Lung (tissue), 12 donors: ENCODE measurements around the gene GATA1. TPM values are rescaled to one million over a fixed set of nuclear protein-coding genes. Genes with fewer than 3 reads are reported as not detected.

Experiments
- ATAC-seq: fragments of 200-7000 bp; cut with Tn5 transposase; one replicate; pipeline ENCODE4 v1.9.1; 2020; ENCODE audit warnings: moderate number of reproducible peaks; ENCODE audit not compliant: insufficient read depth, low FRiP score
- DNase-seq, 3 donors: peaks; one replicate each; pipeline ENCODE4 v3.0.0-alpha.2; 2013 to 2017
- H3K27ac ChIP-seq, 2 donors: one replicate each; pipeline ENCODE4 v1.5.1; 2013; ENCODE audit warnings: mild to moderate bottlenecking in 2 of 2, moderate library complexity in 2 of 2, control low read depth in 1 of 2, inconsistent platforms in 1 of 2, low read depth in 1 of 2, low read length in 1 of 2
- H3K27me3 ChIP-seq, 3 donors: one replicate each; pipeline ENCODE4 v1.5.1; 2013; ENCODE audit warnings: low read length in 2 of 3; ENCODE audit not compliant: control insufficient read depth in 3 of 3, insufficient read depth in 3 of 3
- H3K36me3 ChIP-seq, 4 donors: one replicate each; pipeline ENCODE4 v1.5.1; 2013; ENCODE audit warnings: low read length in 4 of 4, mild to moderate bottlenecking in 1 of 4, moderate library complexity in 1 of 4; ENCODE audit not compliant: control insufficient read depth in 4 of 4, insufficient read depth in 4 of 4
- H3K4me1 ChIP-seq, 5 donors: one replicate each; pipeline ENCODE4 v1.5.1; 2013; ENCODE audit warnings: low read length in 5 of 5, mild to moderate bottlenecking in 2 of 5, moderate library complexity in 1 of 5; ENCODE audit not compliant: control insufficient read depth in 5 of 5, insufficient read depth in 5 of 5
- H3K4me3 ChIP-seq: one replicate; pipeline ENCODE4 v1.5.1; 2013; ENCODE audit warnings: mild to moderate bottlenecking, control low read depth, moderate library complexity
- H3K9ac ChIP-seq, 2 donors: one replicate each; pipeline ENCODE4 v1.5.1; 2013; ENCODE audit warnings: low read length in 2 of 2, control low read depth in 1 of 2; ENCODE audit not compliant: insufficient read depth in 1 of 2
- H3K9me3 ChIP-seq, 4 donors: one replicate each; pipeline ENCODE4 v1.5.1; 2013; ENCODE audit warnings: low read length in 3 of 4, mild to moderate bottlenecking in 1 of 4, moderate library complexity in 1 of 4; ENCODE audit not compliant: control insufficient read depth in 4 of 4, insufficient read depth in 3 of 4
- WGBS, 2 donors: extraction: QIAGEN DNeasy Blood & Tissue Kit; methylation state at CpG; one replicate each; pipeline ENCODE4 v1.1.7; 2013; 5-methylcytosine and 5-hydroxymethylcytosine counted together
- polyA plus RNA-seq, 2 donors: library from polyadenylated mRNA; stranded (reverse); fragments of 200-250 nt; gene quantifications; one replicate each; pipeline ENCODE4 v1.2.1, GENCODE V29; 2013
- total RNA-seq, 2 donors: library from RNA; depleted of rRNA in 1 of 2; stranded (reverse); fragments of >200 nt in 1 of 2; gene quantifications; one replicate each; pipeline ENCODE4 v1.2.1, GENCODE V29; 2014 to 2021
- TF ChIP-seq, protein P1 (sequence below): IDR thresholded peaks from 2 replicates; pipeline ENCODE4 v1.5.1; 2012; ENCODE audit warnings: mild to moderate bottlenecking; ENCODE audit errors: control extremely low read depth, extremely low read depth
- donor health status: control.
- donor health status: control.
- donor health status: Bipolar disorder and iron deficiency.
- donor health status: healthy.
- donor health status: DM: yes; HTN: yes; CAD: no.

The GATA1 gene
- total and polyA plus RNA-seq, 4 donors, result 0.43 to 1.5 (median 0.90) TPM

DNA sequence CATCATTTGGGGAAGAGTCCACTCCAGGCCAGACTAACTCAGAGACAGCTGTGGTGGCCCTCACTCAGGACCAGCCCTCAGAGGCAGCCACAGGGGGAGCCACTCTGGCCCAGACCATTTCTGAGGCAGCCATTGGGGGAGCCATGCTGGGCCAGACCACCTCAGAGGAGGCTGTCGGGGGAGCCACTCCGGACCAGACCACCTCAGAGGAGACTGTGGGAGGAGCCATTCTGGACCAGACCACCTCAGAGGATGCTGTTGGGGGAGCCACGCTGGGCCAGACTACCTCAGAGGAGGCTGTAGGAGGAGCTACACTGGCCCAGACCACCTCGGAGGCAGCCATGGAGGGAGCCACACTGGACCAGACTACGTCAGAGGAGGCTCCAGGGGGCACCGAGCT, 36.7 kb downstream of the GATA1 start:
- Histone ChIP-seq H3K27me3 (peaks cover 0 to 6% (median 0%) of the 10 kb centered on the region in 3 donors), H3K4me3 (no peak overlapping the region), H3K9me3 (peaks cover 0 to 18% (median 0%) of the 10 kb centered on the region in 4 donors), H3K36me3 (peaks cover 0 to 14% (median 5%) of the 10 kb centered on the region in 4 donors), H3K9ac (no peak overlapping the region), H3K27ac (no peak overlapping the region), H3K4me1 (no peaks in the 10 kb centered on the region)
- DNase-seq, result no peak
- 81 to 83% methylated on average over 6 of the region's 6 CpGs for WGBS, 2 donors
- no peak for ATAC-seq
- TF ChIP-seq, protein P1, sequence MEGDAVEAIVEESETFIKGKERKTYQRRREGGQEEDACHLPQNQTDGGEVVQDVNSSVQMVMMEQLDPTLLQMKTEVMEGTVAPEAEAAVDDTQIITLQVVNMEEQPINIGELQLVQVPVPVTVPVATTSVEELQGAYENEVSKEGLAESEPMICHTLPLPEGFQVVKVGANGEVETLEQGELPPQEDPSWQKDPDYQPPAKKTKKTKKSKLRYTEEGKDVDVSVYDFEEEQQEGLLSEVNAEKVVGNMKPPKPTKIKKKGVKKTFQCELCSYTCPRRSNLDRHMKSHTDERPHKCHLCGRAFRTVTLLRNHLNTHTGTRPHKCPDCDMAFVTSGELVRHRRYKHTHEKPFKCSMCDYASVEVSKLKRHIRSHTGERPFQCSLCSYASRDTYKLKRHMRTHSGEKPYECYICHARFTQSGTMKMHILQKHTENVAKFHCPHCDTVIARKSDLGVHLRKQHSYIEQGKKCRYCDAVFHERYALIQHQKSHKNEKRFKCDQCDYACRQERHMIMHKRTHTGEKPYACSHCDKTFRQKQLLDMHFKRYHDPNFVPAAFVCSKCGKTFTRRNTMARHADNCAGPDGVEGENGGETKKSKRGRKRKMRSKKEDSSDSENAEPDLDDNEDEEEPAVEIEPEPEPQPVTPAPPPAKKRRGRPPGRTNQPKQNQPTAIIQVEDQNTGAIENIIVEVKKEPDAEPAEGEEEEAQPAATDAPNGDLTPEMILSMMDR, result no peak

DNA sequence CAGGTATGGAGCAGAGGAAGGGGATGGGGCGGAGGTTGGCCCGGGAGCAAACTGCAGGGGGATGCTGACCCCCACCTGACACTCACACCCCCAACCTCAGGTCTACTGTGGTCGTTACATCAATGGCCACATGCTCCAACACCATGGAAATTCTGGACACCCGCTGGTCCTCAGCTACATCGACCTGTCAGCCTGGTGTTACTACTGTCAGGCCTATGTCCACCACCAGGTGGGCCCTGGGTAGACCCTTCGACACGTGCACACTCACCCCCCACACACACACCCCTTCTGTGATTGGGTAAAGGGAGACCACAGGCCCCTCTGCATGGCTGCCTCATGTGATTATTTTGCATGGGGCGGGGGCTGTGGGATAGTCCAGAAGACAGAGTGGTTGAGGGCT, 37.7 kb downstream of the GATA1 start:
- no peak overlapping the region for H3K4me3 ChIP-seq
- 87 to 95% methylated on average over 7 to 8 of the region's 8 CpGs for WGBS, 2 donors
- H3K27me3 ChIP-seq, result peaks cover 0 to 9% (median 1%) of the 10 kb centered on the region in 3 donors
- no peak overlapping the region for H3K9ac ChIP-seq
- TF ChIP-seq, protein P1, result no peak
- no peak for DNase-seq
- peaks cover 0 to 10% (median under 1%) of the 10 kb centered on the region in 4 donors for H3K36me3 ChIP-seq
- H3K4me1 ChIP-seq, result no peaks in the 10 kb centered on the region
- H3K9me3 ChIP-seq, result peaks cover 0 to 19% (median 0%) of the 10 kb centered on the region in 4 donors
- H3K27ac ChIP-seq, result no peak overlapping the region
- ATAC-seq, result no peak

DNA sequence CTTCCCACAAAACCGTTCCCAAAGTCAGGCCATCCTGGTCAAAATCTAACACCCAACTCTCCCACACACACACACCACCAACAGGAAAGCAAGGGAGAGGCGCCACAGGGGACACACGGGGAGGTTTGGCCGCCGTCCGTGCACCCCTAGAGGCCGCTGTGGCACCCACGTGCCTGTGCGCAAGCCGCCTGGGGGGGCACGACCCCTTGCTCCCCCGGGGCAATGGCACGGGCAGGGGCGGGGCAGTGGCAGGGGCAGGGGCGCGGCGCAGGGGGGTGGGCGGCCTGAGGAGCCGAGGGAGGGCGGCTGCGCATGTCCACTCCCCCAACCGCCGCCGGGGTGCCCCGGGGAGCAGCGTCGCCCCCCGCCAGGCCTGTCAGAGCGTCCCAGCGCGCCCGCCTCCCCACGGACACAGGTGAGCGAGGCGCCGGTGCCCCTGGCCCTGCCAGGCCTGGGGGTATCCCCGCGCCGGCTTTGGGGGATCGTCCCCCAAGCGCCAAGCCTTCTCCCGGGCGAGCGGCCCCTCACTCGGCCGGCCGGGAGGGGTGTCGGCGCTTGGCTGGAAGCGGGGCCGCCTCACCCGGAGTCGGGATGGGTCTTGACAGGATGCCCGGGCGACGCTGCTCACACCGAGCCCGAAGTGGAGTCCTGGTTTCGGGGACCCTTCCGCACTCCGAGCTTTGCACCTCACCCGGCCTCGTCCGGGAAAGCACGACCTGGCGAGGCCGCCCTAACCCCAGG, 39.9 kb downstream of the GATA1 start, which contains the start of gene ERAS:
ERAS (plus strand) TSS at position 379 of the 741 bp plus-strand sequence. CDS start 2,611 bp downstream, outside the sequence.
- H3K4me1 ChIP-seq, result no peaks in the 10 kb centered on the region
- H3K36me3 ChIP-seq, result peaks cover 0 to 10% (median 0%) of the 10 kb centered on the region in 4 donors
- no peak within 1 kb of the TSS for H3K9ac ChIP-seq
- DNase-seq (no peak), ATAC-seq (no peak)
- TF ChIP-seq, protein P1, result no peak
- H3K9me3 ChIP-seq, result peaks cover 0 to 25% (median 0%) of the 10 kb centered on the region in 4 donors
- H3K27me3 ChIP-seq, result peaks cover 0 to 19% (median 2%) of the 10 kb centered on the region in 3 donors
- WGBS, 2 donors, result 20 to 66% methylated on average over 31 to 67 of the region's 67 CpGs
- no peak within 1 kb of the TSS for H3K27ac ChIP-seq
- no peak within 1 kb of the TSS for H3K4me3 ChIP-seq
